Measurements from ENCODE around the gene BEST3.

DNA sequence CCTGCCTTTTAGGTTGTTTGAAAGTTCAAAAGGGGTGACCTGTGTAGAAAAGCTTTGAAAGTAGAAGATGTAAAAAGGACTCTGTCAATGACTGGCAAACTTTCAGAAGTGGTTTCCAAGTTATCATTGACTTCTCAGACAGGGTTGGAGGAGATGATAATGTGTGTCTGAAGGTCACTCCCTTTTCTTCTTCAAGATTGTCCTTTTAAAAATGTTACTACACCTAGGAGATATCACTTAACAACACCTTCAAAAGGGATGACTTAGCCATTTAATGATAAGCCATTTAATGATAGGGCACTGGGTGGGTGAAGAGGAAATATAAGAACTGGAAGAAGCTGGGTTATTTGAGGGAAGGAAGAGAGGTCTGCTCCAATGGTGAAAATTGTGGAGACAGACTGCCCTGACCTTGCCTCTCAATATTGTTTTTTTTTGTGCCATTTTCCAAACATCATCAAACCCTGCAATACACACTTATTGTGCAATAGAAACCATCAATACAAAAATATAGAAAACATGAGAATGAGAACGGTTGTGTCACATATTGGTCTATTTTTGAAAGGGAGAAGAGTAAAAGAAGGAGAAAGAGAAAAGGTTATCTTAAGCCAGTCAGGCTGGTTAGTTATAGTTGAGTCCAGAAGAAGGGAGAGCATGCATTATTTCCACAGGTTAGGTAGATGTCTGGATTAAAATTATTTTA lies 38.8 kb downstream of the BEST3 start:
- TF ChIP-seq, protein P1, sequence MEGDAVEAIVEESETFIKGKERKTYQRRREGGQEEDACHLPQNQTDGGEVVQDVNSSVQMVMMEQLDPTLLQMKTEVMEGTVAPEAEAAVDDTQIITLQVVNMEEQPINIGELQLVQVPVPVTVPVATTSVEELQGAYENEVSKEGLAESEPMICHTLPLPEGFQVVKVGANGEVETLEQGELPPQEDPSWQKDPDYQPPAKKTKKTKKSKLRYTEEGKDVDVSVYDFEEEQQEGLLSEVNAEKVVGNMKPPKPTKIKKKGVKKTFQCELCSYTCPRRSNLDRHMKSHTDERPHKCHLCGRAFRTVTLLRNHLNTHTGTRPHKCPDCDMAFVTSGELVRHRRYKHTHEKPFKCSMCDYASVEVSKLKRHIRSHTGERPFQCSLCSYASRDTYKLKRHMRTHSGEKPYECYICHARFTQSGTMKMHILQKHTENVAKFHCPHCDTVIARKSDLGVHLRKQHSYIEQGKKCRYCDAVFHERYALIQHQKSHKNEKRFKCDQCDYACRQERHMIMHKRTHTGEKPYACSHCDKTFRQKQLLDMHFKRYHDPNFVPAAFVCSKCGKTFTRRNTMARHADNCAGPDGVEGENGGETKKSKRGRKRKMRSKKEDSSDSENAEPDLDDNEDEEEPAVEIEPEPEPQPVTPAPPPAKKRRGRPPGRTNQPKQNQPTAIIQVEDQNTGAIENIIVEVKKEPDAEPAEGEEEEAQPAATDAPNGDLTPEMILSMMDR (conservative IDR thresholded peaks at IDR 0.05), result no peak
- TF ChIP-seq ZFX (IDR thresholded peaks at IDR 0.05), result no peak

Data from C4-2B (cell line).